GM19468 (cell line): ENCODE results near the gene CYP2A13.
"Not testable (repeated sequence)": the region's sequence is repeated elsewhere in the genome, so short reads cannot be mapped to it uniquely, and the experiment has no call there.

ENCODE experiments used
- ATAC-seq: cut with Tn5 transposase; IDR thresholded peaks from one replicate; pipeline ENCODE4 v1.9.1; 2021; ENCODE audit warnings: mild to moderate bottlenecking, moderate library complexity, moderate number of reproducible peaks; ENCODE audit not compliant: unreplicated experiment; ENCODE audit errors: extremely low read depth

The CYP2A13 gene, protein sequence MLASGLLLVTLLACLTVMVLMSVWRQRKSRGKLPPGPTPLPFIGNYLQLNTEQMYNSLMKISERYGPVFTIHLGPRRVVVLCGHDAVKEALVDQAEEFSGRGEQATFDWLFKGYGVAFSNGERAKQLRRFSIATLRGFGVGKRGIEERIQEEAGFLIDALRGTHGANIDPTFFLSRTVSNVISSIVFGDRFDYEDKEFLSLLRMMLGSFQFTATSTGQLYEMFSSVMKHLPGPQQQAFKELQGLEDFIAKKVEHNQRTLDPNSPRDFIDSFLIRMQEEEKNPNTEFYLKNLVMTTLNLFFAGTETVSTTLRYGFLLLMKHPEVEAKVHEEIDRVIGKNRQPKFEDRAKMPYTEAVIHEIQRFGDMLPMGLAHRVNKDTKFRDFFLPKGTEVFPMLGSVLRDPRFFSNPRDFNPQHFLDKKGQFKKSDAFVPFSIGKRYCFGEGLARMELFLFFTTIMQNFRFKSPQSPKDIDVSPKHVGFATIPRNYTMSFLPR

DNA sequence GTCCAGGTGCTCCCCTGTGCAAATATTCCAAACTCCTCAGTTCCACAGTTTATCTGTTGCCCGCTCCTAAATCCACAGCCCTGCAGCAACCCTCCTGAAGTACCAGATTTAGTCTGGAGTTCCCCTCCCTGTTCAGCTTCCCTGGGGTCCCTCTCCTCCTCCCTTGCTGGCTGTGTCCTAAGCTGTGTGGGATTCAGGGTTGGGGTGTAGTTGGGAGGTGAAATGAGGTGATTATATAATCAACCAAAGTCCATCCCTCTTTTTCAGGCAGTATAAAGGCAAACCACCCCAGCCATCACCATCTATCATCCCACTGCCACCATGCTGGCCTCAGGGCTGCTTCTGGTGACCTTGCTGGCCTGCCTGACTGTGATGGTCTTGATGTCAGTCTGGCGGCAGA, at the start of gene CYP2A13:
Gene CYP2A13, plus strand, starts transcription at position 301 of the 400 bp plus-strand sequence. Its CDS starts 21 bp downstream, at position 322.
- ATAC-seq = no peak

DNA sequence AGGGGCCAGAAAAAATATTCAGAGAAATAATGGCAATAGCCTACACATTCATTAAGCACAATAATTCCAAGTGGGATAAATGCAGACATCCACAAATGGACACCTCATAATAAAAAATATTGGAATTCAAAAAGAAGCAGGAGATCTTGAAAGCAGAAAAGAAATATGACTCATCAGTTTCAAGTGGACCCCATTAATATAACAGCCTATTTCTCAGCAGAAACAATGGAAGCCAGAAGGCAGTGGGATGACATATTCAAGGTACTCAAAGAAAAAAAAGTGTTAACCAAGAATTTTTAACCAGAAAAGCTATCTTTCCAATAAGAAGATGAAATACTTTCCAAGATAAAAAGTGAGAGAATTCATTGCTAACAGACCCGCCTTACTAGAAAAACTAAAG, 48.4 kb upstream of the CYP2A13 start:
- no peak for ATAC-seq

DNA sequence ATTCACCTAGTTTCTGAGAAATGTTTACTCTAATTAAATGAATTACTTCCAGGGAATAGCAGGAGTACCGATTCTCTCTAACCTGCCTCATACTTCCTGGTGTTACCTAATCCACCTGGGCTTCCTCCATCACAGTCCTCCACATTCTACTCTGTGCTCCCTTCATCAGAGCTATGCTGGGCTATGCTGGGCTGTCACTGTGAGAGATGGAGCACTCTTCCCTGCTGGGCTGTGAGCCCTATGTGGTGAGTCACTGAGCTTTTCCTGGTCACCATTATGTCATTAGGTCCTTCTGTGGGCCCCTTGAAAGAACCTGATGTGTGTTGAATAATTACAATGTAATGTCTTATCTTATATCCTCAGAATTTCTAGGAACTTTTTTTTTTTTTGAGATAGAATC, 43.2 kb upstream of the CYP2A13 start:
- ATAC-seq = not testable (repeated sequence)

DNA sequence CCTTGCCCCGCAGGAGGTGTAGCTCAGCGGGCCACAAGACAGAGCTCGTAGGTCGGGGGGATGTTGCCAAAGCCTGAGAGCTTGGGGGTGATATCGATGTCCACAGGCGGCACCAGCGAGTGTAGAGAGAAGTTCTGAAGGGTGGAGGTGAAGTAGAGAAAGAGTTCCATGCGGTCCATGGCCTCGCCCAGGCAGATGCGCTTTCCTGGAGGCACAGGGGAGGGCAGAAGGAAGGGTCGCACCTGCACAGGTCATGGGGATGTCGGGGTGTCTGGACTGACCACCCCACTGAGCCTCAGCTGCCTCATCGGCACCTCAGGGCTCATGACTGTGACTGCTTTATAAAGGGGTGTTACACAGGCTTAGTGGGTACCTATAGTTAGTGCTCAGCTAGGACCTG, 37.8 kb upstream of the CYP2A13 start:
- no peak for ATAC-seq

DNA sequence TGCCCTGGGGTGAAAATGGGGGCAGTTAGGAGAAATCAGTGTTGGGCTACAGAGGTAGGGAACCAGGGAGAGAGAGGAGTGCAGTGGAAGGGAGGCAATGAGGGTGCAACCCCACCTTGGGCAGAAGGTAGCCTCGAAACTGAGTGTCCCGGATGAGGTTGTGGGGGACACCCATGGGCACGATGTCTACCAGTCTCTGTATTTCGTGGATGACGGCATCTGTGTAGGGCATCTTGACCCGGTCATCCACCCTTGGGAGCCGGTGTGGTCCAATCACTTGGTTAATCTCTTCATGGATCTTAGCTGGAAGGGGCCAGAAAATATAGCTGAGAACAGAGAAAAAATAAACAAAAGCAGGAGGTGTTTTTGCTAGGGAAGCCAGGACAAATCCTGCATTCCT, 36.1 kb upstream of the CYP2A13 start:
- not testable (repeated sequence) for ATAC-seq

- ATAC-seq = not testable (repeated sequence)
Observed at GRCh38 chr19:41053331-41053730, 34.9 kb upstream of the CYP2A13 start.

DNA sequence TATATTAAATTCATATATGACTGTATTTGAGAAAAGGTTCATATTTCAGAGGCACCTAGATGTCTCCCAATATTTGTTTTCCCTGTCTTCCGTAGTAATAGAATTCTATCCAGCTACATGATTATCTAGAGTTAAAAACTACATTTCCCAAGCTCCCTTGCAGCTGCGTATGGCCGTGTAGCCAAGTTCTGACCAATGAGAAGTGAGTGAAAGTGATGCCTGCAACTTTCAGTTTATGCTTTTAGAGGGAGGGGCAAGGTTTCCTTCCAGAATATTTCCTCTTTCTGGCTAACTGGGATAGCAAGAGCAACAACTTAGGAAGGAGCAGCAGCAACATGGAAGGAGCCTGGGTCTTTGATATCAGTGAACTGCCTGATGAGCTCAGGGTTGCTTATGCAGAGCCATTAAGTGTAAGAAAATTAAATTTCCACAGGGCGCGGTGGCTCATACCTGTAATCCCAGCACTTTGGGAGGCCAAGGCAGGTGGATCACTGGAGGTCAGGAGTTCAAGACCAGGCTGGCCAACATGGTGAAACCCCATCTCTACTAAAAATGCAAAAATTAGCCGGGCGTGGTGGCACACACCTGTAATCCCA, 23.2 kb upstream of the CYP2A13 start:
- ATAC-seq = no peak

DNA sequence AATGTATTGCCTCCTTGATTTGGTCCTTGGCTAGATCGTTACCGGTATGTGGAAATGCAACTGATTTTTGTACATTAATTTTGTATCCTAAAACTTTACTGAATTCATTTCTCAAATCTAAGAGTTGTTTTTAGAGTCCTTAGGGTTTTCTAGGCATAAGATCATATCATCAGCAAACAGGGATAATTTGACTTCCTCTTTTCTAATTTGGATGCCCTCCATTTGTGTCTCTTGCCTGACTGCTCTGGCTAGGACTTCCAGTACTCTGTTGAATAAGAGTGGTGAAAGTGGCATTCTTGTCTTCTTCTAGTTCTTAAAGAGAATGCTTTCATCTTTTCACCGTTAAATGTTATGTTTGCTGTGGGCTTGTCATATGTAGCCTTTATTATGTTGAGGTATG, 12.0 kb upstream of the CYP2A13 start:
- no peak for ATAC-seq

DNA sequence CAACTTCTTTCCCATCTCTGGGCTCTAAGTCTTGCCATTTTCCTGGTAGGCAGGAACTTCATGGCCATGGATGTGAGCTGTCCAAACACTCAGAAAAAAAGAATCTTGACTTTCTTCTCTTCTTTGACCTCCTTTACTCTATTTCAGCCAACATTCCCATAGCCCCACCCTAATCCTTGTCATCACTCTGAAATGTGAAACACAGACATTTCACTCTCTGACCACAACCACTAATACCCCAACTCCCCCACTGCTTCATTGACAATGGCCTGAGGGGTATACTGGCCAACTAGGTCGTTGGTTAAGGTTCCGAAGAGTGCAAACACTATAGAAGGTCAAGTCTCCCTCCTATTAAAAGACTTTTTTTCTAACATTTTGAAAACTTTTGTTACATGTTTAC, 4.7 kb upstream of the CYP2A13 start:
- ATAC-seq = no peak

DNA sequence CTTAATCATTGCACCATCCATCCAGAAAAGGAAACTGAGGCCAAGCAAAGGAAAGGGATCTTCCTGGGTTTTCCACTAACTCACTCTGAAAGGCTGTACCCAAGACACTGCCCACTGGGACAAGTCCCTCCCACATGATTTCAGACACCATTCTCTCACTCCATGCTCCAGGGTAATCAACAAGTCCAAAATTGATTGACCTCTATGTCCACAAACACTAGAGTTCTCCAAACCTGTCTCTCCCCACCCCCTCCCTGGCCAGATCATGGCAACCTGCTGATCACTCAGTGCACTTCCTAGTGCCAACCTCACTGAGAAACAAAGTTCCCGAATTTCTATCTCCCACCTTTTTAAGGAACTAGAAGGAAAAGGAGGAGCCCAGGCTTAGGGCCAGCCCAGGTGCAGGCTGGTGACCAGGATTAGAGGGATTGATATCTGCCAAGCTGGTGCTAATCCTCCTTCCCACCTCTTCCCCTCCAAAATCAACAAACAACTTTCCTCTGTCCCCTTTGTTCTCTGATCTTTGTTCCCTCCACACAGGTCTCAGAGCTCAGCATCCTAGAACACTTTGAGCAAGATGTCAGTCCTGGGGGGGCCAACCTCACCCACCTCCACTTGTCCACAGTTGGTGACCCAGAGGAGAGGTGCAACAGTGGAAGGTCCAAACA, 2.4 kb upstream of the CYP2A13 start:
- no peak for ATAC-seq

DNA sequence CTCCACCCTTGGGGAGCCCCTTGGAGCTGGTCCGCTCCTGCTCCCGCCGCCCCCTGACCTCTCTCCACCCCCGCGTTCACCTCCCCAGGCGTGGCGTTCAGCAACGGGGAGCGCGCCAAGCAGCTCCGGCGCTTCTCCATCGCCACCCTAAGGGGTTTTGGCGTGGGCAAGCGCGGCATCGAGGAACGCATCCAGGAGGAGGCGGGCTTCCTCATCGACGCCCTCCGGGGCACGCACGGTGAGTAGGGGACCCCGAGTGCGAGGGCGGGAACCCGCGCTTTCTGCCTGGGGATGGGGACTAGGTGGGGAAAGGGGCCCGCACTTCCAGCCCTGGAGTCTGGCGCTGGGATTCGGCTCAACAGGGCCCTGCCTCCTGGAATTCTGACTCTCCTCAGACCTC, 1.7 kb downstream of the CYP2A13 start:
- no peak for ATAC-seq

DNA sequence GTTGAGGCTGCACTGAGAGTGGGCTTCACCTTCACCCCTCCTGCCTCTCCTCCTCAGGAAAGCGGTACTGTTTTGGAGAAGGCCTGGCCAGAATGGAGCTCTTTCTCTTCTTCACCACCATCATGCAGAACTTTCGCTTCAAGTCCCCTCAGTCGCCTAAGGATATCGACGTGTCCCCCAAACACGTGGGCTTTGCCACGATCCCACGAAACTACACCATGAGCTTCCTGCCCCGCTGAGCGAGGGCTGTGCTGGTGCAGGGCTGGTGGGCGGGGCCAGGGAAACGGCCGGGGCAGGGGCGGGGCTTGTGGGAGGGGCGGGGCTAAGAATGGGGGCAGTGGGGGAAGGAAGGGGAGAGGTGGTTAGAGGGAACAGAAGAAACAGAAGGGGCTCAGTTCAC, 7.5 kb downstream of the CYP2A13 start:
- no peak for ATAC-seq

DNA sequence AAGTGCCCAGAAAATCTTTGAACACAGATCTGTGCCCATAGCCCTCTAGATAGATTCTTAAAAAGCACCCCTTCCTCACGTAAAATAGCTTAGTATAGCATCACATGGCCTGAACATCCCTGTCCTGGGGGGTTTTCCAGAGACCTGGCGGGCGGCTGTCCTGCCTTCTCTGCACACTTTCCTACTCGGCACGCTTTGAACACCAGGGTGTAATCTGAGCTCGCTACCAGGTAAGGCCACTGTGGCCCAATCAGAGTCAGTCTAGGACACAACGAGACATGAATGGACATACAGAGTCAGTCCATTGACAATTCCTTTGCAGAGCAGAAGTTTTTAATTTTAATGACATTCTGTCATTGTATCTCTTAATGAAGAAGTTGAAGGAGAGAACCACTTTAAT, 8.1 kb downstream of the CYP2A13 start:
- no peak for ATAC-seq

- no peak for ATAC-seq
Observed at GRCh38 chr19:41097302-41097701, 9.1 kb downstream of the CYP2A13 start.

DNA sequence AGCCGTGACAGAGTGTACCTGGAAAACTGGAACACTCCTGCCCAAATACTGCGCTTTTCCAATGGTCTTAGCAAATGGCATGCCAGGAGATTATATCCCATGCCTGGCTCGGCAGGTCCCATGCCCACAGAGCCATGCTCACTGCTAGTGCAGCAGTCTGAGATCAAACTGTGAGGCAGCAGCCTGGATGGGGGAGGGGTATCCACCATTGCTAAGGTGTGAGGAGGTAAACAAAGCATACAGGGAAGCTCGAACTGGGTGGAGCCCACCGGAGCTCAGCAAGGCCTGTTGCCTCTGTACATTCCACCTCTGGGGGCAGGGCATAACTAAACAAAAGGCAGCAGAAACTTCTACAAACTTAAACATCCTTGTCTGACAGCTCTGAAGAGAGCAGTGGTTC, 10.5 kb downstream of the CYP2A13 start:
- ATAC-seq = no peak

DNA sequence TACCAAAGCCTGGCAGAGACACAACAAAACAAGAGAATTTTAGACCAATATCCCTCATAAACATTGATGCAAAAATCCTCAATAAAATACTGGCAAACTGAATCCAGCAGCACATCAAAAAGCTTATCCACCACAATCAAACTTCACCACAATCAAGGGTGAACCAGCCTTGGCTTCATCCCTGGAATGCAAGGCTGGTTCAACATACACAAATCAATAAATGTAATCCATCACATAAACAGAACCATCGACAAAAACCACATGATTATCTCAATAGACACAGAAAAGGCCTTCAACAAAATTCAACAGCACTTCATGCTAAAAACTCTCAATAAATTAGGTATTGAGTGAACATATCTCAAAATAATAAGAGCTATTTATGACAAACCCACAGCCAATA, 14.0 kb downstream of the CYP2A13 start:
- not testable (repeated sequence) for ATAC-seq

DNA sequence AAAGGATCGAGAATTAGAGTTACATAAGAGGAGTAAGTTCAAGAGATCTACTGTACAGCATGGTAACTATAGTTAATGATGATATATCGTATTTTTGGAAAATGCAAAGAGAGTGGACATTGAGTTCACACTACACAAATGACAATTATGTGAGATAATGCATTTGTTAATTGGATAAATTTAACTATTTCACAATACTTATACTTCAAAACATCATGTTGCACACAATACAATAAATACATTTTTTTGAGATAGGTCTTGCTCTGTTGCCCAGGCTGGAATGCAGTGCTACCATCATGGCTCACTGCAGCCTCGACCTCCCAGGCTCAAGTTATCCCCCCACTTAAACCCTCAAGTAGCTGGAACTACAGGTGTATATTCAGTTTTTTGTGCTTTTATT, 17.9 kb downstream of the CYP2A13 start:
- ATAC-seq = no peak

DNA sequence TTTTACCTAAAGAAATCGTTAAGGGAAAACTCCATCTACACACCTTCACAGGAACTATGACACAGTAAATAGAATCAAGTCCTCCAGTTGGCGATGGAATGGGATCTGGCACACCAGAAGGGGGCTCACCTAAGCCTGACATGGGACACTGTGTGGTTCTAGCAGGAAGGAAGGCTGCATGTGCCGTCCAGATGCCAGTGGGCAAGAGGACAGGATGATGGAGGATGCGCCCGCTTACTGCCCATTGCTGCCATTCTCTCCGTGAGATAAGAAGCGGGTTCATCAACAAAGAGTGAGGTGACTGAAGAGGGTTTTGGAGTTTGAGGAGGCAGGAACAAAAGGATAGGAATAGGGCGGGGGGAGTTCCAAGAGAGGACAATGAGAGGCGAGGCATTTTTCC, 23.0 kb downstream of the CYP2A13 start:
- ATAC-seq = no peak

GRCh38 chr19:41111750-41112295, 23.6 kb downstream of the CYP2A13 start:
- ATAC-seq = no peak

GRCh38 chr19:41112728-41113290, 24.6 kb downstream of the CYP2A13 start:
- no peak for ATAC-seq

- ATAC-seq = no peak
Observed at GRCh38 chr19:41114132-41114531, 25.9 kb downstream of the CYP2A13 start, which contains the start of gene CYP2F1. TSS of gene CYP2F1 (plus strand) at chr19:41114432. CDS start at chr19:41116189, 1,757 bp downstream.
